ENCODE data around the gene ZNF391.
"Not testable (repeated sequence)": the region's sequence is repeated elsewhere in the genome, so short reads cannot be mapped to it uniquely, and the experiment has no call there.

Gene ZNF391

GRCh38 chr6:27424851-27425250 is 36.3 kb downstream of the ZNF391 start:
- DNase-seq: not testable (repeated sequence)

GRCh38 chr6:27426045-27426620 is 37.6 kb downstream of the ZNF391 start:
- no peak for DNase-seq

- no peak for DNase-seq
Measured at GRCh38 chr6:27428502-27428901, 39.9 kb downstream of the ZNF391 start.

- no peak for DNase-seq
Measured at GRCh38 chr6:27428966-27429365, 40.4 kb downstream of the ZNF391 start.

GRCh38 chr6:27433714-27434113 is 45.2 kb downstream of the ZNF391 start:
- DNase-seq: no peak

- no peak for DNase-seq
Measured at GRCh38 chr6:27439371-27439770, 50.8 kb downstream of the ZNF391 start.

GRCh38 chr6:27441001-27441400 is 52.4 kb downstream of the ZNF391 start:
- DNase-seq: no peak

DNA sequence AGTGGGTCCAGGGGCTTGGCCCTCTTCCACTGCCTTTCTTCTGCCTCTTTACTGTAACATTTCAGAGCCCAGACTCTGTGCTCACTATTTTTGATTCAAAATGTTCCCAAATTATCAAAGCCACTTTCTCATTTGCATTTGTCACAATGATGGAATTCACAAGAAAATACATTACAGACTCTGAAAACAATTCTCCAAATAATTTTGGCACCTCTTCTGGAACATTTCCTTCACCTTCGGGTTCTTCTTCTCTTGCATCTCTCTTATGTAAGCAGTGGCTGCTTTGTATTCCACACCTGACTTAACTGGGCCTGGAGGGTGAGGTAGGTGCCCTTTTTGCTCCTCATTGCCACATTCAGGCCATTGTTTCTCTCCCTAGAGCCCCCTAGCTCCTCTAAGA is 54.4 kb downstream of the ZNF391 start:
- no peak for DNase-seq

- no peak for DNase-seq
Measured at GRCh38 chr6:27448456-27448855, 59.9 kb downstream of the ZNF391 start.

GRCh38 chr6:27451660-27452390 is 63.3 kb downstream of the ZNF391 start:
- no peak for DNase-seq

DNA sequence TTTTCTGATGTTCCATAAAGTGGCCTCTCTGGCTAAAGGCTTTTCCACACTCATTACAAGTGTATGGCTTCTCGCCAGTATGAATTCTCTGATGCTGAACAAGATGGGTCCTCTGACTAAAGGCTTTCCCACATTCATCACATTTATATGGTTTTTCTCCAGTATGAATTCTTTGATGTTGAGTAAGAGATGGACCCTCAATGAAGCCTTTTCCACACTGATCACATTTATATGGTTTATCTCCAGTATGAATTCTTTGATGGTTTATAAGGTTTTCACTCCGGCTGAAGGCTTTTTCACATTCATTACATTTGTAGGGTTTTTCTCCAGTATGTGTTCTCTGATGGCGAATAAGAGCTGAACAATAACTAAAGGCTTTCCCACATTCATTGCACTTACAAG is 63.9 kb downstream of the ZNF391 start:
- no peak for DNase-seq
